DND-41 (cell line): ENCODE results near the gene RAI2.

ENCODE experiments used
- EZH2 ChIP-seq: IDR thresholded peaks from 3 replicates; pipeline ENCODE4 v1.6.1; 2012; ENCODE audit warnings: borderline replicate concordance, low read depth, mild to moderate bottlenecking, moderate library complexity, low read length, inconsistent platforms; ENCODE audit not compliant: severe bottlenecking
- TF ChIP-seq, protein P1 (sequence below): IDR thresholded peaks from 2 replicates; pipeline ENCODE4 v1.5.1; 2012; ENCODE audit warnings: borderline replicate concordance, low read length, moderate library complexity, mild to moderate bottlenecking; ENCODE audit not compliant: poor library complexity, severe bottlenecking; ENCODE audit errors: extremely low read depth

DNA sequence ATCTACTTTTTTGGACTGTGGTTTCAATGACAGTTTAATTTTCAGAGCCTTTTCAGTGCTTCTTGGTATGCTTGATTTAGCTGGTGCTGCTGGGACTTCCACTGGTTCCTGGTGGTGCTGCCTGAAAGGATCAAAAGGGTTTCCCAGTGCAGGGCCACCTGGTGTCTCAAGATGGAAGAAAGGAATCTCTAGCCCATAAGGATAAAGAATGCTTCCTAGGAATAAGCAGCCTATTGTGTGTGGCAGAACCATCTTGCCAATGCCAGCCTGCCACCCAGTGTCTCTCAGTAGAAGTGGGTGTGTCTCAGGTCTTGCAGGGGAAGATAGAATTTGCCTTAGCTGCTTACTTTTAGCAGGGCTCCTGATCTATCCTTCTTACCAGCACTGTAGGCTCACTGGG, 15.0 kb upstream of the RAI2 start:
- TF ChIP-seq, protein P1, sequence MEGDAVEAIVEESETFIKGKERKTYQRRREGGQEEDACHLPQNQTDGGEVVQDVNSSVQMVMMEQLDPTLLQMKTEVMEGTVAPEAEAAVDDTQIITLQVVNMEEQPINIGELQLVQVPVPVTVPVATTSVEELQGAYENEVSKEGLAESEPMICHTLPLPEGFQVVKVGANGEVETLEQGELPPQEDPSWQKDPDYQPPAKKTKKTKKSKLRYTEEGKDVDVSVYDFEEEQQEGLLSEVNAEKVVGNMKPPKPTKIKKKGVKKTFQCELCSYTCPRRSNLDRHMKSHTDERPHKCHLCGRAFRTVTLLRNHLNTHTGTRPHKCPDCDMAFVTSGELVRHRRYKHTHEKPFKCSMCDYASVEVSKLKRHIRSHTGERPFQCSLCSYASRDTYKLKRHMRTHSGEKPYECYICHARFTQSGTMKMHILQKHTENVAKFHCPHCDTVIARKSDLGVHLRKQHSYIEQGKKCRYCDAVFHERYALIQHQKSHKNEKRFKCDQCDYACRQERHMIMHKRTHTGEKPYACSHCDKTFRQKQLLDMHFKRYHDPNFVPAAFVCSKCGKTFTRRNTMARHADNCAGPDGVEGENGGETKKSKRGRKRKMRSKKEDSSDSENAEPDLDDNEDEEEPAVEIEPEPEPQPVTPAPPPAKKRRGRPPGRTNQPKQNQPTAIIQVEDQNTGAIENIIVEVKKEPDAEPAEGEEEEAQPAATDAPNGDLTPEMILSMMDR = no peak
- no peak for TF ChIP-seq EZH2
